Hippocampal formation (tissue), 2 donors: ENCODE data around the gene MPV17L2.
A peak's percentile ranks its signal among the peaks of the same experiment; 100 is the strongest.
"Not testable (repeated sequence)": the region's sequence is repeated elsewhere in the genome, so short reads cannot be mapped to it uniquely, and the experiment has no call there.

Source experiments
- DNase-seq, 2 donors: peaks; one replicate each; lab custom pipeline; 2025; lab: John Stamatoyannopoulos, UW

Gene MPV17L2

GRCh38 chr19:18192673-18193387 is at the start of gene MPV17L2:
Gene MPV17L2, plus strand, starts transcription at chr19:18193218. Its CDS starts 64 bp downstream, at chr19:18193282.
- DNase-seq: peak; percentile 99 to 100

GRCh38 chr19:18143902-18144301 is 49.1 kb upstream of the MPV17L2 start:
- no peak for DNase-seq

GRCh38 chr19:18144361-18144760 is 48.7 kb upstream of the MPV17L2 start:
- no peak for DNase-seq

GRCh38 chr19:18144906-18145305 is 48.1 kb upstream of the MPV17L2 start:
- DNase-seq: no peak

GRCh38 chr19:18145391-18145999 is 47.5 kb upstream of the MPV17L2 start:
- DNase-seq: no peak

GRCh38 chr19:18147396-18147795 is 45.6 kb upstream of the MPV17L2 start:
- no peak for DNase-seq

- DNase-seq: no peak
These were observed 43.4 kb upstream of the MPV17L2 start for GRCh38 chr19:18149596-18149975.

GRCh38 chr19:18150776-18151624 is 42.0 kb upstream of the MPV17L2 start:
- DNase-seq: no peak

DNA sequence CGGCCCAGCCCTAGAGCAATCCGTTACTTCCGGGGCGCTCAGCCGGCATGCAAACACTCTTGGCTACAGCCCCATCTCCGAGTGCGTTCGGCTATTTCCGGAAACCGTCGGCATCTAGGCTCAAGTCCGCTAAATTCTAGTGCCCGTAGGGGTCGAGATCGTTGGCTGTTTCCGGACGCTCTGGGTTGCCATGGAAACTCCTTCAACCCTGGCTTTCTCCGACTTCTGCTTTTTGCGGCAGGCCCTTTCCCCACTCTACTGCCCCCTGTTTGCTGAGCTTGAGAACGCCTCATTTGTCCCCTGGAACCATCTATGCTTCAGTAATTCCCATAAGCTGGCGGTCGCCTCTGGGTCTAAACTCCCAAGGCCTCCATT is 40.6 kb upstream of the MPV17L2 start:
- DNase-seq: peak; percentile 86 to 91

GRCh38 chr19:18152817-18153555 is 40.0 kb upstream of the MPV17L2 start, which contains the start of gene PIK3R2:
Gene PIK3R2, plus strand, starts transcription at chr19:18153163. Its CDS starts 2,717 bp downstream, at chr19:18155880.
- peak; percentile 95 to 99 for DNase-seq

DNA sequence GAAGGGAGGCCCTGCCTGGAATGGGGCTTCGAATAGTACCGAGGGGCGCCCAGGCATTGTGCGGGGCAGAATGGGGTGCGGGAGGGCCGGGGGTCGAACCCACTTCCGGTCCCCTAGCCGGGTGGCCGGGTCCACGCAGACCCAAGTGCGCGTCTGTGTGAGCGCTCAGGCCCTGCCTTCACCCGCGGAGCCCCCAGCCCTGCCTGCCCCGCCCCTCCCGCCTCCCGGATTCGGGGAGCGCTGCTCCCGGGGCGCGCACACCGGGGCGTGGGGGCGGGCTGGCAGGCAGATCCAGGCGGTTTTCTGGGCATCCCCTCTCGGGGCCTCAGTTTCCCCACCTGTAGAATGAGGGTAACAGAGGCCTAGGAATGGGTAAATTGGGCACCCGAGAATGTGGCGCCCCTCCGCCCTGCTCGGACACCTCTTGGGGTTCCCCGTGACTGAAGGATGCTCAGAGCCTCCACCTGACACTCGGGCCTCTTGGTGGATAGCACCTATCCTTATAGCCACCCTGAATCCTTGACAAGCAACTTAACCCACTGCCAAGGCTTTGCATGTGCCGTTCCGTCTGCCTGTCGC is 39.4 kb upstream of the MPV17L2 start:
- no peak for DNase-seq

- DNase-seq: no peak
These were observed 37.6 kb upstream of the MPV17L2 start for GRCh38 chr19:18155095-18156087.

GRCh38 chr19:18156268-18156667 is 36.8 kb upstream of the MPV17L2 start:
- no peak for DNase-seq

DNA sequence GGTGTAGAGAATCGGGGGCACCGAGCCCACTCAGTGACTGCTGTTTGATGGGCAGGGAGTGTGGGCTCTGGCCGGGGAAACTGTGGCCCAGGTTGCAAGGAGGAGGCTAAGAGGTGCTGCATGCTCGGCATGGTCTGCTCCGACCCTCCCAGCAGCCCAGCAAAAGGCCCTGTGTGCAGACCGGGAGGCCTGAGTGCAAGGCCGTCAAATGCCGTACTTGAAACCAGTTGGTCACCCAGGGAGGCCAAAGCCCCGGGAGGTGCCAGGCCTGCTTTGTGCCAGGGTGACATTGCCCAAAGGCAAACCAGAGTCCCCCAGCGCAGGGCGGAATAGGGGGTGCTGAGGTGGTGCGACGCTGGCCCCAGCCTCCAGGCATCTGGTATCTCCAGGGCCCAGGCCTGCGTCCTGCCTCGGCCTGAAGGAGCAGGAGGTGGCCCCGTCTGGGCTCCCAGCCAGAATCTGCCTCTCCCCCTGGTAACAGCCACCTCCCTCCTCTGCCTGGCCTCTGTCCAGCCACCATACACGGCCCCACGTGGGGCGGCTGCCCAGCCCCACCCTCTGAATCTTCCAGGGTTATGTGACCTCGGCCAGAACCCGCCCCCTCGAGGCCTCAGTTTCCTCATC is 36.1 kb upstream of the MPV17L2 start:
- DNase-seq: peak in 1 of 2 donors; percentile 61

- peak; percentile 78 to 80 for DNase-seq
These were observed 35.5 kb upstream of the MPV17L2 start for GRCh38 chr19:18157465-18158063.

DNA sequence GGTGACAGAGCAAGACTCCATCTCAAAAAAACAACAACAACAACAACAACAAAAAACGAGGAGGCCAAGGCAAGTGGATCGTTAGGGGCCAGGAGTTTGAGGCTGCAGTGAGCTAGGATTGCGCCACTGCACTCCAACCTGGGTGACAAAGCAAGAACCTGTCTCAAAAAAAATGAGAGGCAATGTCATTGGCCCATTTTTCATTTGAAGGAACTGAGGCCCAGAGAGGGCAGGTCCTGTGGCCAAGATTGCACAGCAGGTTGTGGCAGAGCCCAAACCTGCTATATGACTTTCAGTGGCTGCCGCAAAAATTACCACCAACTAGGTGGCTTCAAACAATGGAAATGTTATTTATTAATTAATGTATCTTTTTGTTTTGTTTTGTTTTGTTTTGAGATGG is 34.6 kb upstream of the MPV17L2 start:
- DNase-seq: no peak

DNA sequence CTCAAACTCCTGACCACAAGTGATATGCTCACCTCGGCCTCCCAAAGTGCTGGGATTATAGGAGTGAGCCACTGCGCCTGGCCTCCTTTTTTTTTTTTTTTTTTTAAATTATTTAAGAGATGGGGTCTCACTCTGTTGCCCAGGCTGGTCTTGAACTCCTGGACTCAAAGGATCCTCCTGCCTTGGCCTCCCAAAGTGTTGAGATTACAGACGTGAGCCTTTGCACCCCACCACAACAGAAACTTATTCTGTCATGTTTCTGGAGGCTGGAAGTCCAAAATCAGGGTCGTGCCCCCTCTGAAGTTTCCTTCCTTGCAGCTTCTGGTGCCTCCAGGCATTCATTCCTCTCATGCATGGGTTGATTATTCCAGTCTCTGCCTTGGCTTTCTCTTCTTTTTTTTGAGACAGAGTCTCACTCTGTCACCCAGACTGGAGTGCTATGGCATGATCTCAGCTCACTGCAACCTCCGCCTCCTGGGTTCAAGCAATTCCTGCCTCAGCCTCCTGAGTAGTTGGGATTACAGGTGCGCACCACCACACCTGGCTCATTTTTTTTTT is 33.9 kb upstream of the MPV17L2 start:
- not testable (repeated sequence) for DNase-seq

DNA sequence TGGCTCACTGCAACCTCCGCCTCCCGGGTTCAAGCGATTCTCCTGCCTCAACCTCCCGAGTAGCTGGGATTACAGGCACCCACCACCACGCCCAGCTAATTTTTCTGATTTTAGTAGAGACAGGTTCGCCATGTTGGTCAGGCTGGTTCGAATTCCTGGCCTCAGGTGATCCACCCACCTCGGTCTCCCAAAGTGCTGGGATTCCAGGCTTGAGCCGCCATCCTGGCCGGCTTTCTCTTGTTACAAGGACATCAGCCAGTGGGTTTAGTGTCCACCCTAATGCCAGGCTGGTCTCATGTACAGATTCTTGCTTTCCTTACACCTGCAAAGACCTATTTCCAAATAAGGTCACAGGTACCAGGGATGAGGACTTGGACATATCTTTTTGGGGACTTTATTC is 33.2 kb upstream of the MPV17L2 start:
- DNase-seq: no peak

DNA sequence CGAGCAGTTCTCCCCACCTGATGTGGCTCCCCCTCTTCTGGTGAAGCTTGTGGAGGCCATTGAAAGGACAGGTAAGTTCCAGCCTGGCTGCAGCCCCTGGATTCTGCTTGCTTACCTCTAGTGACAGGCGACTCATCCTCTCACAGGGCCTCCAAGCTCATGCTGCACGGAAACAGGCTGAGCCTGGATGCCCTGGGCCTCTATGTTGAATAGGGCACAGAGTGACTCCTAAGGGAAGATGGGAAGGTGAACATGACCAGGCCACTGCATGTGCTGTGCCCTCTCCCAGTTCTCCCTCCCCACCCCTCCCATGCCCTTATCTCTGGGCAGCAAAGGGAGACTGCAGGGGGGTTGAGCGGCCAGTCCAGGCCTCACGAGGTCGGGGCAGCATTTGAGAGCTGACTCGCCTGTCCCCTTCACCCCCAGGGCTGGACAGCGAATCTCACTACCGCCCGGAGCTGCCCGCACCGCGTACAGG is 32.5 kb upstream of the MPV17L2 start:
- DNase-seq: no peak
